Kidney (tissue), 14 donors: ENCODE measurements around the gene GNG4. TPM values are rescaled to one million over a fixed set of nuclear protein-coding genes. Genes with fewer than 3 reads are reported as not detected.
A peak's percentile ranks its signal among the peaks of the same experiment; 100 is the strongest.

Source experiments
- DNase-seq, 5 donors: peaks; one replicate each; pipeline ENCODE4 v3.0.0-alpha.2; 2013 to 2020
- FAIRE-seq: peaks from 2 replicates; lab custom pipeline; 2012; peaks lifted over from hg19 to GRCh38; lab: Jason Lieb, UNC
- H3K27ac ChIP-seq, 2 donors: one replicate each; pipeline ENCODE4 v1.7.0; 2013; ENCODE audit warnings: low read depth in 2 of 2, low read length in 2 of 2, inconsistent platforms in 1 of 2
- H3K27me3 ChIP-seq: one replicate; pipeline ENCODE4 v1.7.1; 2013; ENCODE audit warnings: low read length, inconsistent platforms; ENCODE audit not compliant: control insufficient read depth, insufficient read depth
- H3K36me3 ChIP-seq, 3 donors: one replicate each; pipeline versions ENCODE4 v1.7.0 to v1.7.1; 2013; ENCODE audit warnings: low read length in 3 of 3, control low read depth in 1 of 3, inconsistent platforms in 1 of 3; ENCODE audit not compliant: insufficient read depth in 3 of 3, control insufficient read depth in 2 of 3
- H3K4me1 ChIP-seq, 3 donors: one replicate each; pipeline versions ENCODE4 v1.7.0 to v1.7.1; 2013; ENCODE audit warnings: low read length in 3 of 3, inconsistent platforms in 1 of 3, low read depth in 1 of 3; ENCODE audit not compliant: control insufficient read depth in 2 of 3, insufficient read depth in 2 of 3
- H3K4me3 ChIP-seq, 3 donors: one replicate each; pipeline versions ENCODE4 v1.7.0 to v1.8.1; 2013; ENCODE audit warnings: low read length in 3 of 3, control low read depth in 1 of 3, inconsistent platforms in 1 of 3
- H3K9ac ChIP-seq, 3 donors: one replicate each; pipeline versions ENCODE4 v1.7.0 to v1.7.1; 2013; ENCODE audit warnings: low read length in 3 of 3, control low read depth in 1 of 3, inconsistent platforms in 1 of 3
- H3K9me3 ChIP-seq, 3 donors: one replicate each; pipeline versions ENCODE4 v1.7.0 to v1.7.1; 2013; ENCODE audit warnings: low read length in 3 of 3, control low read depth in 1 of 3, inconsistent platforms in 1 of 3; ENCODE audit not compliant: control insufficient read depth in 2 of 3, insufficient read depth in 1 of 3
- intact Hi-C: fragments of 100-400 bp; cut with DNase I; formaldehyde crosslinking; loops from one replicate; pipeline ENCODE4 v1.11.1; 2022
- polyA plus RNA-seq: library from polyadenylated mRNA; stranded (reverse); fragments of 350-450 nt; fragmentation: Illumina TruSeq; extraction: RNeasy Lipid Tissue Mini Kit (QIAGEN cat#74804); gene quantifications from one replicate; pipeline ENCODE4 v1.2.3, GENCODE V29; 2014; ENCODE audit warnings: low read depth, low replicate concordance; ENCODE audit not compliant: insufficient read depth
- total RNA-seq: library from RNA; stranded (reverse); fragmentation: NEBNext Ultra II Directional; extraction: Animal tissue kit (Norgen Biotek cat#: 25700); gene quantifications from one replicate; pipeline ENCODE4 v1.2.1, GENCODE V29; 2021
- TF ChIP-seq, protein P1 (sequence below): IDR thresholded peaks from 3 replicates; pipeline ENCODE4 v1.5.1; 2012; ENCODE audit warnings: mild to moderate bottlenecking, moderate library complexity, borderline replicate concordance; ENCODE audit not compliant: insufficient read depth; ENCODE audit errors: extremely low read depth
- donor health status: control.
- donor health status: control.
- donor health status: control.
- donor health status: control.
- donor health status: control.
- donor health status: DM: yes; HTN: yes; CAD: no.
- donor health status: Normal renal cell carcinoma (clear cell type).

The GNG4 gene
- total and polyA plus RNA-seq, 2 donors from 2014 or later, result 4.5 TPM; not detected in 1

DNA sequence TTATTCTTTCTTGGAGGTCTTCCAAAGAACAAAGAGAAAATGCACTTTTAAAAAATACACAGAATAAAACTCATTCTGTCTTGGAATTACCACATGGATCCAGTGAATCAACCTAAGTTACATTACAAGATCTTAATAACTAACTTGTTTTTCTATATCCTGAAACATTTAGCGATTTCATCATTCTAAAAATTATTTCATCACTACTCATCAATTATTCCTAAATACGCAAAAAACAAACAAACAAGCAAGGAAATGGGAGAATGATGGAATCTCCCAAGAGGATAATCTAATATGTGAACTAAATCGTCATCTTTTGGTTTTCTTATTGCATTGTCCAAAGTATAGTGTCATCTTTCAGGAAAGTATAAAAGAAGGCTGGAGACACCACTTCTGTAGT is 38.5 kb upstream of the GNG4 start:
- Histone ChIP-seq H3K4me3 (no peak overlapping the region), H3K27ac (no peak overlapping the region), H3K36me3 (peaks cover 0 to 3% (median 0%) of the 10 kb centered on the region in 3 donors), H3K27me3 (no peaks in the 10 kb centered on the region), H3K9ac (no peak overlapping the region), H3K9me3 (no peaks in the 10 kb centered on the region), H3K4me1 (no peaks in the 10 kb centered on the region)
- TF ChIP-seq, protein P1, sequence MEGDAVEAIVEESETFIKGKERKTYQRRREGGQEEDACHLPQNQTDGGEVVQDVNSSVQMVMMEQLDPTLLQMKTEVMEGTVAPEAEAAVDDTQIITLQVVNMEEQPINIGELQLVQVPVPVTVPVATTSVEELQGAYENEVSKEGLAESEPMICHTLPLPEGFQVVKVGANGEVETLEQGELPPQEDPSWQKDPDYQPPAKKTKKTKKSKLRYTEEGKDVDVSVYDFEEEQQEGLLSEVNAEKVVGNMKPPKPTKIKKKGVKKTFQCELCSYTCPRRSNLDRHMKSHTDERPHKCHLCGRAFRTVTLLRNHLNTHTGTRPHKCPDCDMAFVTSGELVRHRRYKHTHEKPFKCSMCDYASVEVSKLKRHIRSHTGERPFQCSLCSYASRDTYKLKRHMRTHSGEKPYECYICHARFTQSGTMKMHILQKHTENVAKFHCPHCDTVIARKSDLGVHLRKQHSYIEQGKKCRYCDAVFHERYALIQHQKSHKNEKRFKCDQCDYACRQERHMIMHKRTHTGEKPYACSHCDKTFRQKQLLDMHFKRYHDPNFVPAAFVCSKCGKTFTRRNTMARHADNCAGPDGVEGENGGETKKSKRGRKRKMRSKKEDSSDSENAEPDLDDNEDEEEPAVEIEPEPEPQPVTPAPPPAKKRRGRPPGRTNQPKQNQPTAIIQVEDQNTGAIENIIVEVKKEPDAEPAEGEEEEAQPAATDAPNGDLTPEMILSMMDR, result no peak
- FAIRE-seq, result no peak
- DNase-seq, result no peak
- intact Hi-C loops, result no loop called here

DNA sequence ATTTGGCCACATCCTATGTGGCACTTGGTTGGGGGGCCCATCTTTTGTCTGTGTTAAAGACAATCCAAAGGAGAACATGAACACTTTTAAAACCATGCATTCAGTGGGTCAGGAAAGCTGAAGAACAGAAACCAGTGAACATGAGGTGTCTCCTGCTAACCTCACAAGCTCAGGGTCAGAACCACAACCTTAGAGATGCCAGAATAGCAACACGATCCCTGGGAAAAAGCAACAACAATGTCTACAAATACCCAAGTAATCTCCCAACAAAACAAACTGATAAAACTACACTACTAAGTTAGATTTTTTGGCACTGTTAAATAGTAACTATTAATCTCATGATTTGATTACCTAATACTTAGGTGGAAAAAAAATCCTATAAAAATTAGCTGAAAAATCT is 34.1 kb upstream of the GNG4 start:
- Histone ChIP-seq H3K27ac (no peak overlapping the region), H3K9ac (no peak overlapping the region), H3K36me3 (peaks cover 0 to 4% (median 0%) of the 10 kb centered on the region in 3 donors), H3K9me3 (no peaks in the 10 kb centered on the region), H3K27me3 (no peaks in the 10 kb centered on the region), H3K4me1 (no peaks in the 10 kb centered on the region), H3K4me3 (no peak overlapping the region)
- intact Hi-C loops, result no loop called here
- TF ChIP-seq, protein P1, result no peak
- FAIRE-seq (no peak), DNase-seq (peak in 1 of 5 donors; percentile 3)

DNA sequence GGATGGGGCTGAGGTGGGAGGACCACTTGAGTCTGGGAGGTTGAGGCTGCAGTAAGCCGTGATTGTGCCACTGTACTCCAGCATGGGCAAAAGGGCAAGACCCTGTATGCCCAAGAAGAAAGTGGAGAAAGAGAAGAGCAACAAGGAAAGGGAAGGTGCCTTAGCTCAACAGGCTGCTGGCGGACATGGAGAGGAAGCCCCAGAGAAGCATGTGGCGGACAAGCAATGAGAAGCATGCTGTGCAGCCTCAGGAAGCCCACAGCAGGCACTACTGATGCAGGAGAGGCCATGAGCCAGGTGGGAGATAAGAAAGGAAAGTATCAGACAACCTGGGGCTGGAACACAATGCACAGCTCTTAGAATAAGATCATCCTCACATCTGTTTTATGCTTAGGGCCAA is 32.6 kb upstream of the GNG4 start:
- no peak for DNase-seq
- peaks cover 0 to 4% (median under 1%) of the 10 kb centered on the region in 3 donors for H3K36me3 ChIP-seq
- H3K4me3 ChIP-seq, result no peak overlapping the region
- intact Hi-C loops, result no loop called here
- H3K27me3 ChIP-seq, result no peaks in the 10 kb centered on the region
- no peak for FAIRE-seq
- TF ChIP-seq, protein P1, result no peak
- H3K27ac ChIP-seq, result no peak overlapping the region
- no peaks in the 10 kb centered on the region for H3K4me1 ChIP-seq
- no peaks in the 10 kb centered on the region for H3K9me3 ChIP-seq
- H3K9ac ChIP-seq, result no peak overlapping the region

DNA sequence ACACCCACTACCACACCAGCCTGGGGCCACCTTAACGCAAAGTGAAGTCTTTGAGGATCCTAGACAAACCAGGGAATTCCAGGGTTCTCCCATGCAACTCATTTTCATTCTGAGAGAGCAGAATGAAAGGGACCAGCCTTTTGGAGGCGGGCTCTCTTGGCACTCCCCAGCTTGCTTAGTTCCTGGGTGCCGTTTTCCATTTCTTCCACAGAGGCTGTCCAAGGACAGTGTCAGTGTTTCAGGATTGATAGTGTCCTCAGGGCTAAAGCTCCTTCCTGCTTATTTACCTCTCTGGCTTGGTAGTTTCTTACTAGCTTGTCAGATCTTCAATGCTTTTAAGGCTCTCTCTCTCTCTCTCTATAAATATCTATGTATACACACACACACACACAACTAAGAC is 30.1 kb upstream of the GNG4 start:
- Histone ChIP-seq H3K4me3 (no peak overlapping the region), H3K9me3 (no peaks in the 10 kb centered on the region), H3K4me1 (no peaks in the 10 kb centered on the region), H3K27me3 (no peaks in the 10 kb centered on the region), H3K27ac (no peak overlapping the region), H3K36me3 (peaks cover 0 to 6% (median 2%) of the 10 kb centered on the region in 3 donors), H3K9ac (no peak overlapping the region)
- TF ChIP-seq, protein P1, result no peak
- FAIRE-seq (no peak), DNase-seq (no peak)
- intact Hi-C loops, result no loop called here
